ENCODE results near the gene PSAPL1. TPM values are rescaled to one million over a fixed set of nuclear protein-coding genes. Genes with fewer than 3 reads are reported as not detected.

The PSAPL1 gene
- polyA plus RNA-seq, 1 donor from 2014 or later = not detected

GRCh38 chr4:7460566-7460965, 25.8 kb upstream of the PSAPL1 start:
- Histone ChIP-seq H3K4me2 (ENCODE audit: low read length) (no peak overlapping the region), H4K20me1 (ENCODE audit: insufficient read depth) (no peaks in the 10 kb centered on the region), H3F3A (ENCODE audit: insufficient read depth, low read length, poor library complexity, severe bottlenecking) (no peaks in the 10 kb centered on the region), H3K4me3 (ENCODE audit: low read length) (no peak overlapping the region), H3K9ac (ENCODE audit: low read length) (no peak overlapping the region), H2AFZ (ENCODE audit: low read depth, low read length) (no peak overlapping the region), H3K27ac (ENCODE audit: low read length) (no peak overlapping the region), H3K9me3 (ENCODE audit: low read length) (no peaks in the 10 kb centered on the region), H3K27me3 (ENCODE audit: insufficient read depth, low read depth, low read length) (no peaks in the 10 kb centered on the region), H3K79me2 (replicated peaks; ENCODE audit: insufficient read depth, low read length) (no peaks in the 10 kb centered on the region), H3K9me2 (ENCODE audit: insufficient read depth, low read length) (no peaks in the 10 kb centered on the region), H3K36me3 (ENCODE audit: insufficient read depth, low read length) (no peaks in the 10 kb centered on the region)
- no peak for TF ChIP-seq MXI1 (conservative IDR thresholded peaks at IDR 0.05; ENCODE audit: poor library complexity, severe bottlenecking)
- TF ChIP-seq REST (IDR thresholded peaks at IDR 0.05; ENCODE audit: borderline replicate concordance) = no peak
- no peak for TF ChIP-seq RAD21 (conservative IDR thresholded peaks at IDR 0.05)
- TF ChIP-seq SMC3 (conservative IDR thresholded peaks at IDR 0.05; ENCODE audit: poor library complexity) = no peak
- TF ChIP-seq EP300 (conservative IDR thresholded peaks at IDR 0.05; ENCODE audit: poor library complexity, severe bottlenecking) = no peak
- no peak for TF ChIP-seq CTCF (IDR thresholded peaks at IDR 0.05; ENCODE audit: poor library complexity, severe bottlenecking)
- TF ChIP-seq POLR2AphosphoS5 (IDR thresholded peaks at IDR 0.05) = no peak
- no peak for TF ChIP-seq EZH2 (IDR thresholded peaks at IDR 0.05; ENCODE audit: borderline replicate concordance, insufficient read depth, low read length, poor library complexity, severe bottlenecking)
- no peak for TF ChIP-seq TAF1 (IDR thresholded peaks at IDR 0.05; ENCODE audit: low read depth)

GRCh38 chr4:7459471-7459870, 24.7 kb upstream of the PSAPL1 start:
- no peak overlapping the region for H3K4me3 ChIP-seq (ENCODE audit: low read length)
- H3K27me3 ChIP-seq (ENCODE audit: insufficient read depth, low read depth, low read length) = no peaks in the 10 kb centered on the region
- H3K36me3 ChIP-seq (ENCODE audit: insufficient read depth, low read length) = no peaks in the 10 kb centered on the region
- no peaks in the 10 kb centered on the region for H3K9me3 ChIP-seq (ENCODE audit: low read length)
- no peaks in the 10 kb centered on the region for H3F3A ChIP-seq (ENCODE audit: insufficient read depth, low read length, poor library complexity, severe bottlenecking)
- H3K9me2 ChIP-seq (ENCODE audit: insufficient read depth, low read length) = no peaks in the 10 kb centered on the region
- no peak overlapping the region for H3K4me2 ChIP-seq (ENCODE audit: low read length)
- H4K20me1 ChIP-seq (ENCODE audit: insufficient read depth) = no peaks in the 10 kb centered on the region
- no peaks in the 10 kb centered on the region for H3K79me2 ChIP-seq (replicated peaks; ENCODE audit: insufficient read depth, low read length)
- TF ChIP-seq SMC3 (conservative IDR thresholded peaks at IDR 0.05; ENCODE audit: poor library complexity) = no peak
- no peak for TF ChIP-seq POLR2AphosphoS5 (IDR thresholded peaks at IDR 0.05)
- no peak for TF ChIP-seq MXI1 (conservative IDR thresholded peaks at IDR 0.05; ENCODE audit: poor library complexity, severe bottlenecking)
- TF ChIP-seq EP300 (conservative IDR thresholded peaks at IDR 0.05; ENCODE audit: poor library complexity, severe bottlenecking) = no peak
- no peak for TF ChIP-seq TAF1 (IDR thresholded peaks at IDR 0.05; ENCODE audit: low read depth)
- TF ChIP-seq CTCF (IDR thresholded peaks at IDR 0.05; ENCODE audit: poor library complexity, severe bottlenecking) = no peak
- TF ChIP-seq RAD21 (conservative IDR thresholded peaks at IDR 0.05) = no peak
- TF ChIP-seq EZH2 (IDR thresholded peaks at IDR 0.05; ENCODE audit: borderline replicate concordance, insufficient read depth, low read length, poor library complexity, severe bottlenecking) = no peak
- TF ChIP-seq REST (IDR thresholded peaks at IDR 0.05; ENCODE audit: borderline replicate concordance) = no peak
- H3K27ac ChIP-seq (ENCODE audit: low read length) = no peak overlapping the region
- H2AFZ ChIP-seq (ENCODE audit: low read depth, low read length) = no peak overlapping the region
- H3K9ac ChIP-seq (ENCODE audit: low read length) = no peak overlapping the region
